ACC112 (cell line): ENCODE data around the gene AADACL2.
A peak's percentile ranks its signal among the peaks of the same experiment; 100 is the strongest.
"Not testable (repeated sequence)": the region's sequence is repeated elsewhere in the genome, so short reads cannot be mapped to it uniquely, and the experiment has no call there.

Source experiments
- H2AFZ ChIP-seq: fragments of 200-600 bp; sonication (generic); one replicate; pipeline ENCODE4 v1.6.0; 2017; ENCODE audit warnings: antibody characterized with exemption, low read length; ENCODE audit not compliant: unreplicated experiment
- H3K27ac ChIP-seq: fragments of 200-600 bp; sonication (generic); 2 replicates; pipeline ENCODE4 v1.5.1; 2014; ENCODE audit warnings: low read depth, mild to moderate bottlenecking, antibody characterized with exemption, low read length, moderate library complexity
- H3K27me3 ChIP-seq: fragments of 200-600 bp; sonication (generic); 2 replicates; pipeline ENCODE4 v1.6.1; 2014; ENCODE audit warnings: mild to moderate bottlenecking, antibody characterized with exemption, low read length, moderate library complexity, mixed read lengths; ENCODE audit not compliant: insufficient read depth
- H3K36me3 ChIP-seq: fragments of 200-600 bp; sonication (generic); 2 replicates; pipeline ENCODE4 v1.6.1; 2016; ENCODE audit warnings: mild to moderate bottlenecking, antibody characterized with exemption, low read length, moderate library complexity, mixed read lengths; ENCODE audit not compliant: insufficient read depth
- H3K4me1 ChIP-seq: fragments of 200-600 bp; sonication (generic); one replicate; pipeline ENCODE4 v1.6.1; 2016; ENCODE audit warnings: low read length, mixed read lengths; ENCODE audit not compliant: insufficient read depth, unreplicated experiment, control insufficient read depth
- H3K4me3 ChIP-seq: fragments of 200-600 bp; sonication (generic); 2 replicates; pipeline ENCODE4 v1.5.1; 2014; ENCODE audit warnings: mild to moderate bottlenecking, low read depth, low read length
- H3K79me2 ChIP-seq: fragments of 200-600 bp; sonication (generic); one replicate; pipeline ENCODE4 v1.6.0; 2016; ENCODE audit warnings: low read length; ENCODE audit not compliant: control insufficient read depth, unreplicated experiment, insufficient read depth

The AADACL2 gene

GRCh38 chr3:151764699-151765098 lies 31.0 kb downstream of the AADACL2 start:
- not testable (repeated sequence) for H3K36me3 ChIP-seq, H3K27me3 ChIP-seq, H3K27ac ChIP-seq, H2AFZ ChIP-seq, H3K4me3 ChIP-seq, H3K79me2 ChIP-seq
- peaks cover 33% of the 10 kb centered on the region for H3K4me1 ChIP-seq

- H3K27ac ChIP-seq = peak overlapping the region; percentile 95
- H3K4me3 ChIP-seq = peak overlapping the region; percentile 26; the same call in 1 of the 2 replicates
- H3K4me1 ChIP-seq = peaks cover 40% of the 10 kb centered on the region
- no peaks in the 10 kb centered on the region for H3K27me3 ChIP-seq
- H3K36me3 ChIP-seq = no peaks in the 10 kb centered on the region
- no peaks in the 10 kb centered on the region for H3K79me2 ChIP-seq
- peak overlapping the region; percentile 17 for H2AFZ ChIP-seq
These were observed 32.0 kb downstream of the AADACL2 start for GRCh38 chr3:151765685-151766084.

- Histone ChIP-seq H3K79me2 (no peaks in the 10 kb centered on the region), H3K4me1 (peaks cover 48% of the 10 kb centered on the region), H3K27ac (peak overlapping the region; percentile 95), H2AFZ (peak overlapping the region; percentile 43), H3K27me3 (no peaks in the 10 kb centered on the region), H3K4me3 (0 out of 2 replicates have a peak overlapping the region, but pooled peaks have one; percentile 30), H3K36me3 (no peaks in the 10 kb centered on the region)
These were observed 32.7 kb downstream of the AADACL2 start for GRCh38 chr3:151766454-151766853.

DNA sequence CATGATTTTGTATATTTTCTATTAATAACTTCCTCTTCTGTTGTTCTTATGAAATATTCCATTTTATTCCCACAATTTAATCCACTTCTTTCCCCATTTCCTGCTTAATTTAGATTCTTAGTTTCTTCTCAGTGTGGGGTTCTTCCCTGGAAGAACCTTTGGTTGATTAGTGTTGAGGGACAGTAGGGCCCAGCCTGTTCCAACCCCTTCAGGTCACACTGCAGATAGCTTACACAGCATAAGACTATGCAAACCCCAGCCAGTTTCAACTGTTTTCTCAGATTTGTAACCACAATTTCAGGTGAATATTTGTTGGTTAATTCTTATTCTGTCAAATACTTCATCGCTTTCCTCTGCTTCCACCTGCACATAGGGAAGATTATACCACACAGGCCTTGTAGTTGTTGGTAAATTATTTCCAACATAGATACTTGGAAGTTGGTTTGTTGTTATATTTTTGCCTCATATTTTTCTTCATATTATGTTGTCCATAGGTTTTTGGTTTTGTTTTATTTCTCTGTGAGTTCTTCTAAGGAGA lies 34.7 kb downstream of the AADACL2 start:
- Histone ChIP-seq H3K27me3 (no peaks in the 10 kb centered on the region), H3K4me3 (peak overlapping the region; percentile 12; the same call in 1 of the 2 replicates), H3K27ac (peak overlapping the region; percentile 95), H3K79me2 (peaks cover 9% of the 10 kb centered on the region), H3K4me1 (peaks cover 60% of the 10 kb centered on the region), H2AFZ (peak overlapping the region; percentile 34), H3K36me3 (0 out of 2 replicates have a peak, but pooled peaks cover 5% of the 10 kb centered on the region)

GRCh38 chr3:151769175-151769574 lies 35.4 kb downstream of the AADACL2 start:
- Histone ChIP-seq H3K36me3 (0 out of 2 replicates have a peak, but pooled peaks cover 5% of the 10 kb centered on the region), H3K4me3 (peak overlapping the region; percentile 12; the same call in 1 of the 2 replicates), H3K4me1 (peaks cover 60% of the 10 kb centered on the region), H2AFZ (no peak overlapping the region), H3K27me3 (no peaks in the 10 kb centered on the region), H3K79me2 (peaks cover 9% of the 10 kb centered on the region), H3K27ac (peak overlapping the region; percentile 95)

- peaks cover 58% of the 10 kb centered on the region for H3K4me1 ChIP-seq
- H3K79me2 ChIP-seq = peaks cover 9% of the 10 kb centered on the region
- no peaks in the 10 kb centered on the region for H3K27me3 ChIP-seq
- peak overlapping the region; percentile 95 for H3K27ac ChIP-seq
- H3K36me3 ChIP-seq = 0 out of 2 replicates have a peak, but pooled peaks cover 5% of the 10 kb centered on the region
- H2AFZ ChIP-seq = peak overlapping the region; percentile 53
- peak overlapping the region; percentile 51 for H3K4me3 ChIP-seq
These were observed 37.2 kb downstream of the AADACL2 start for GRCh38 chr3:151770956-151771355.

DNA sequence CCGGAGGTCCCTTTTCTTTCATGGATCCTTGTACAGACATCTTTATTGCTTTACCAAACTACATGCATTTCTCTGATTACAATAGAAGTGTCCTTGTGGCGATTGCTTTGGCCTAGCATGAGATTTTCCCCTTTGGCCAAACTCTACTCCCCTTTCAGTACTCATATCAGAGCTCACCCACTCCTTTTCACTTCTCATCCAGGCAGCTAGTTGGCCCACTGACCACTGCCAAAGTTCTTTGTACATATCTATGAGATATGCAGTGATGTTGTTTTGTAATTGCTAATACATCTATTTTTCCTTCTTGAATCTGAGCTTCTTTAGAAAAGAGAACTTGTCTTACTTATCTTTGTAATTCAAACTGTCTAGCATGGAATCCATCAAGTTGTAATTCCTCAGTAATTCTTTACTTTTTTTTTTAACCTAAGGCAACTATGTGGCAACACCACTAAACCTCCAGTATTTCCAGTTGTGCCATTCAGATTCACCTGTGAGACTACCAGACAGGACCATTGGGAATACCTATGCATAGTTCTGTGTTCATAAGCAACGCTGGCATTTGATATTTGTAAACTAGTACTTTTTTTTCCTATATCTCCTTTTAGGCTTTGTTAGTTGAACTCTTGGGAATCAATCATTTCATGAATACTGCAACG lies 39.2 kb downstream of the AADACL2 start:
- H3K79me2 ChIP-seq = peaks cover 9% of the 10 kb centered on the region
- H3K36me3 ChIP-seq = 0 out of 2 replicates have a peak, but pooled peaks cover 5% of the 10 kb centered on the region
- no peak overlapping the region for H2AFZ ChIP-seq
- no peak overlapping the region for H3K4me3 ChIP-seq
- H3K27ac ChIP-seq = no peak overlapping the region
- no peaks in the 10 kb centered on the region for H3K27me3 ChIP-seq
- H3K4me1 ChIP-seq = peaks cover 50% of the 10 kb centered on the region

GRCh38 chr3:151774235-151774634 lies 40.5 kb downstream of the AADACL2 start:
- H3K4me1 ChIP-seq = peaks cover 38% of the 10 kb centered on the region
- peaks cover 9% of the 10 kb centered on the region for H3K79me2 ChIP-seq
- no peak overlapping the region for H2AFZ ChIP-seq
- H3K27me3 ChIP-seq = no peaks in the 10 kb centered on the region
- H3K4me3 ChIP-seq = no peak overlapping the region
- H3K36me3 ChIP-seq = 0 out of 2 replicates have a peak, but pooled peaks cover 5% of the 10 kb centered on the region
- no peak overlapping the region for H3K27ac ChIP-seq

- H3K4me3 ChIP-seq = no peak overlapping the region
- H3K27me3 ChIP-seq = no peaks in the 10 kb centered on the region
- no peak overlapping the region for H3K27ac ChIP-seq
- H3K79me2 ChIP-seq = peaks cover 9% of the 10 kb centered on the region
- H3K36me3 ChIP-seq = 0 out of 2 replicates have a peak, but pooled peaks cover 5% of the 10 kb centered on the region
- no peak overlapping the region for H2AFZ ChIP-seq
- peaks cover 31% of the 10 kb centered on the region for H3K4me1 ChIP-seq
These were observed 41.2 kb downstream of the AADACL2 start for GRCh38 chr3:151774910-151775309.

DNA sequence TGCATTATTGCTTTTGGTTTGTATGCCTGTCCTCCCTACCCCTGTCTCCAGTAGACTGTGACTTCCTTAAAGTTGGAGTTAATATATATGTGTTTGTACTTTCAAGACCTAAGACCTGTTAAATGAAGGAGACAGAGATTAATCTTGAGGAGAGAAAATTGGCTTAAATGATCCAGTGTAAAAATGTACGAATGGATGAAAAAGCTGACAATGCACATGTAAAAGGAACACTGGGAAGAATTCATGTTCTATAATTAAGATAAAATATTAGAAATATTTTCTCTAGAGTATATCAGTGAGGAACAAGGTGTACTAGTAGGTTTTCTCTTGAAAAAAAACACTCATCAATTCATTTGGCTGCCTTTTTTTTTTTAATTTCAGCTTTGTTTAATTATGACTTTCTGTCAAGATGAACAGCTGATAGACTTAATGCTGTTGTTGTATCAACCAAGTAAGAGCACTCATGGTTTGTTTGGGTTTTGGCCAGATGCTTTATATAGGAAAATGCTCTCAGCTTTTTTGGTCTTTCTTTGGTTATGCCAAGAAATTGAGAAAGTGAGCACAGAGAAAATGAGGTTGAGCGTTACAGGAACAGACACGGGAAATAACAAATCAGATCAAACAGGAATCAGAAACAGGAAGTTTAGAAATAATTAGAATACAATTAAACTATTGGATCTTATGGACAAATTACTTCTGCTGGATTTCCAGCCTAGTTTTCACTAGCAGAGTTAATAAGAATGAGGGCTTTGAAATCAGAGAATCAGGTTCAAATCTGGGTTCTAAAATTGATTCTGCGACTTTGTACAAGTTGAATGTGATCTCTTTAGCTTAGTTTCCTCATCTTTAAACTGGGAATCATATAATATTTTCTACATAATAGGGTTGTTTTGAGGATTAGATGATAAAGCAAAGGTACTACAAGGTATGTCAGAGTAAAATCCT lies 41.9 kb downstream of the AADACL2 start:
- Histone ChIP-seq H3K36me3 (0 out of 2 replicates have a peak, but pooled peaks cover 5% of the 10 kb centered on the region), H2AFZ (no peak overlapping the region), H3K27me3 (no peaks in the 10 kb centered on the region), H3K79me2 (peaks cover 9% of the 10 kb centered on the region), H3K4me1 (peaks cover 27% of the 10 kb centered on the region), H3K27ac (no peak overlapping the region), H3K4me3 (no peak overlapping the region)
